ENCODE data around the gene LSG1.

GRCh38 chr3:194620196-194620595, 51.8 kb downstream of the LSG1 start:
- no peak for TF ChIP-seq CTCF (IDR thresholded peaks at IDR 0.05)
- TF ChIP-seq EP300 (IDR thresholded peaks at IDR 0.05), result no peak
- no peak for TF ChIP-seq POLR2A (IDR thresholded peaks at IDR 0.05; ENCODE audit: low read depth)
